MCF 10A (cell line): ENCODE measurements around the gene TARDBP. TPM values are rescaled to one million over a fixed set of nuclear protein-coding genes. Genes with fewer than 3 reads are reported as not detected.

Source experiments
- BruUV-seq: library from RNA; stranded (reverse); fragments of 400-500 nt; replicated peaks from 2 replicates; lab custom pipeline; 2021; lab: Mats Ljungman, UMichigan
- CTCF ChIA-PET: fragments of 300-600 bp; sonication (Branson Sonifier 250); formaldehyde crosslinking; extraction: SDS; loops from one replicate; lab custom pipeline; 2021; ENCODE audit warnings: antibody characterized with exemption, inconsistent platforms; lab: Yijun Ruan, JAX
- POLR2A ChIA-PET: fragments of 300-600, 350-650 bp; sonication (Branson Sonifier 250); formaldehyde crosslinking; extraction: SDS; loops from one replicate; lab custom pipeline; 2020; ENCODE audit warnings: antibody characterized with exemption, inconsistent platforms; lab: Yijun Ruan, JAX
- DNase-seq: peaks from one replicate; pipeline ENCODE4 v3.0.0-alpha.2; 2018; ENCODE audit not compliant: unreplicated experiment
- H3K27ac Mint-ChIP-seq: one replicate; pipeline ENCODE4 v1.8.0; 2022; ENCODE audit warnings: mild to moderate bottlenecking, low read depth, mixed read lengths; ENCODE audit not compliant: unreplicated experiment
- H3K27me3 Mint-ChIP-seq: one replicate; pipeline ENCODE4 v1.8.0; 2022; ENCODE audit warnings: mixed read lengths; ENCODE audit not compliant: insufficient read depth, unreplicated experiment
- H3K36me3 Mint-ChIP-seq: one replicate; pipeline ENCODE4 v1.8.0; 2022; ENCODE audit warnings: mild to moderate bottlenecking, moderate library complexity, mixed read lengths; ENCODE audit not compliant: insufficient read depth, unreplicated experiment
- H3K4me1 Mint-ChIP-seq: one replicate; pipeline ENCODE4 v1.8.0; 2022; ENCODE audit warnings: mixed read lengths; ENCODE audit not compliant: insufficient read depth, unreplicated experiment
- H3K4me3 Mint-ChIP-seq: one replicate; pipeline ENCODE4 v1.8.0; 2022; ENCODE audit warnings: mild to moderate bottlenecking, moderate library complexity, mixed read lengths; ENCODE audit not compliant: unreplicated experiment
- H3K9me3 Mint-ChIP-seq: one replicate; pipeline ENCODE4 v1.8.0; 2022; ENCODE audit warnings: mixed read lengths; ENCODE audit not compliant: unreplicated experiment
- CTCF ChIP-seq: fragments of 200-600 bp; IDR thresholded peaks from one replicate; pipeline ENCODE4 v1.8.0; 2022; ENCODE audit warnings: antibody characterized with exemption, mild to moderate bottlenecking; ENCODE audit not compliant: unreplicated experiment
- intact Hi-C: fragments of 100-400 bp; cut with micrococcal nuclease; formaldehyde crosslinking; loops from 2 replicates; pipeline ENCODE4 v1.14.1; 2022
- total RNA-seq: library from RNA; stranded (reverse); gene quantifications from 2 replicates; pipeline ENCODE4 v1.2.3, GENCODE V29; 2022

TARDBP gene
- total RNA-seq, 1 experiment from 2014 or later = 144 TPM

GRCh38 chr1:11054181-11054580 lies 41.7 kb downstream of the TARDBP start:
- intact Hi-C loops = no loop called here
- ChIA-PET POLR2A (interaction anchor here (0.9 kb wide), 1 partner anchor 17 kb away, joined by 4 read pairs; no protein-coding TSS in a partner anchor), CTCF (interaction anchor here (0.6 to 9.9 kb wide), 3 partner anchors 16 to 597 kb away, joined by 3 to 64 read pairs (median 3); no protein-coding TSS in a partner anchor)
- H3K27me3 Mint-ChIP-seq = no peaks in the 10 kb centered on the region
- no peaks in the 10 kb centered on the region for H3K9me3 Mint-ChIP-seq
- H3K27ac Mint-ChIP-seq = no peak overlapping the region
- DNase-seq = no peak
- no TSS peak for BruUV-seq
- TF ChIP-seq CTCF = no peak
- H3K4me3 Mint-ChIP-seq = no peak overlapping the region
- H3K4me1 Mint-ChIP-seq = no peaks in the 10 kb centered on the region
- H3K36me3 Mint-ChIP-seq = peaks cover 63% of the 10 kb centered on the region

- ChIA-PET POLR2A (no interaction called here), CTCF (interaction anchor here (0.7 to 9.9 kb wide), 2 partner anchors 17 to 75 kb away, joined by 3 to 64 read pairs; no protein-coding TSS in a partner anchor)
- Mint-ChIP-seq H3K4me3 (no peak overlapping the region), H3K9me3 (no peaks in the 10 kb centered on the region), H3K27ac (no peak overlapping the region), H3K4me1 (no peaks in the 10 kb centered on the region), H3K27me3 (no peaks in the 10 kb centered on the region), H3K36me3 (peaks cover 63% of the 10 kb centered on the region)
- intact Hi-C loops = no loop called here
- no TSS peak for BruUV-seq
- TF ChIP-seq CTCF = no peak
- DNase-seq = no peak
These were observed 42.2 kb downstream of the TARDBP start for GRCh38 chr1:11054666-11055065.

- peaks cover 63% of the 10 kb centered on the region for H3K36me3 Mint-ChIP-seq
- no peaks in the 10 kb centered on the region for H3K27me3 Mint-ChIP-seq
- TF ChIP-seq CTCF = no peak
- H3K4me1 Mint-ChIP-seq = peaks cover 2% of the 10 kb centered on the region
- intact Hi-C loops = no loop called here
- no peak for DNase-seq
- BruUV-seq = no TSS peak
- ChIA-PET CTCF (interaction anchor here (0.7 to 2.3 kb wide), 2 partner anchors 18 to 1603 kb away, joined by 5 to 18 read pairs; no protein-coding TSS in a partner anchor), POLR2A (no interaction called here)
- no peak overlapping the region for H3K27ac Mint-ChIP-seq
- no peaks in the 10 kb centered on the region for H3K9me3 Mint-ChIP-seq
- no peak overlapping the region for H3K4me3 Mint-ChIP-seq
These were observed 43.2 kb downstream of the TARDBP start for GRCh38 chr1:11055676-11056075.

GRCh38 chr1:11056504-11056903 lies 44.0 kb downstream of the TARDBP start:
- H3K27me3 Mint-ChIP-seq = no peaks in the 10 kb centered on the region
- H3K27ac Mint-ChIP-seq = no peak overlapping the region
- CTCF ChIA-PET = interaction anchor here (2.3 kb wide), 1 partner anchor 19 kb away, joined by 18 read pairs; no protein-coding TSS in a partner anchor
- no peaks in the 10 kb centered on the region for H3K9me3 Mint-ChIP-seq
- intact Hi-C loops = no loop called here
- no TSS peak for BruUV-seq
- TF ChIP-seq CTCF = no peak
- POLR2A ChIA-PET = no interaction called here
- peaks cover 7% of the 10 kb centered on the region for H3K4me1 Mint-ChIP-seq
- peaks cover 63% of the 10 kb centered on the region for H3K36me3 Mint-ChIP-seq
- DNase-seq = no peak
- H3K4me3 Mint-ChIP-seq = no peak overlapping the region
